HCT116 (cell line): ENCODE data around the gene ABHD1. TPM values are rescaled to one million over a fixed set of nuclear protein-coding genes. Genes with fewer than 3 reads are reported as not detected.

Experiments used
- ATAC-seq: fragments of 200-7000 bp; cut with Tn5 transposase; 2 replicates; pipeline ENCODE4 v1.9.1; 2020; ENCODE audit warnings: mild to moderate bottlenecking, moderate library complexity
- BruUV-seq: library from RNA; stranded (reverse); fragments of 400-500 nt; replicated peaks from 2 replicates; lab custom pipeline; 2021; lab: Mats Ljungman, UMichigan
- CTCF ChIA-PET: fragments of 300-600 bp; sonication (Branson Sonifier 250); formaldehyde crosslinking; loops from one replicate; lab custom pipeline; 2021; ENCODE audit warnings: antibody characterized with exemption; lab: Charles Lee
- POLR2A ChIA-PET: fragments of 300-600, 350-600 bp; sonication (Branson Sonifier 250); formaldehyde crosslinking; loops from one replicate; lab custom pipeline; 2021; ENCODE audit warnings: antibody characterized with exemption; lab: Charles Lee
- RAD21 ChIA-PET, 2 experiments: fragments of 300-600 bp; sonication (Branson Sonifier 250); formaldehyde crosslinking; loops; one replicate each; lab custom pipeline; 2023; ENCODE audit warnings: low total read pairs in 2 of 2; ENCODE audit not compliant: uncharacterized antibody in 2 of 2, unreplicated experiment in 2 of 2, low non-redundant PET in 1 of 2; lab: Charles Lee
- DNase-seq: peaks from one replicate; pipeline ENCODE4 v3.0.0-alpha.2; 2010; ENCODE audit warnings: low read depth, low spot score
- H2AFZ ChIP-seq: fragments of 200-600 bp; shearing (Covaris generic), sonication (generic); 2 replicates; pipeline ENCODE4 v1.6.1; 2017; ENCODE audit warnings: low read depth, mixed run types, mixed read lengths, antibody characterized with exemption, low read length; ENCODE audit not compliant: poor library complexity, severe bottlenecking
- H3K27ac ChIP-seq: 2 replicates; pipeline ENCODE4 v1.5.1; 2012; ENCODE audit warnings: low read depth, low read length
- H3K27me3 ChIP-seq: fragments of 200-600 bp; sonication (generic); 2 replicates; pipeline ENCODE4 v1.6.1; 2016; ENCODE audit warnings: mixed run types, low read length, mixed read lengths; ENCODE audit not compliant: insufficient read depth
- H3K36me3 ChIP-seq, 2 experiments: fragments of 200-500 bp in 1 of 2; fragments of 200-600 bp in 1 of 2; sonication (Bioruptor generic) in 1 of 2; sonication (generic) in 1 of 2; 2 replicates each; pipeline versions ENCODE4 v1.5.1 to v1.6.1; 2014 to 2016; ENCODE audit warnings: low read length in 2 of 2, inconsistent platforms in 1 of 2, mixed read lengths in 1 of 2, mixed run types in 1 of 2; ENCODE audit not compliant: insufficient read depth in 2 of 2, control insufficient read depth in 1 of 2
- H3K4me1 ChIP-seq, 2 experiments: fragments of 200-600 bp in 1 of 2; sonication (generic) in 1 of 2; 2 replicates each; pipeline versions ENCODE4 v1.5.1 to v1.6.1; 2012 to 2017; ENCODE audit warnings: low read length in 2 of 2, inconsistent platforms in 1 of 2, mild to moderate bottlenecking in 1 of 2, mixed read lengths in 1 of 2, mixed run types in 1 of 2, moderate library complexity in 1 of 2; ENCODE audit not compliant: insufficient read depth in 2 of 2, control insufficient read depth in 1 of 2
- H3K4me2 ChIP-seq: fragments of 200-600 bp; sonication (generic); 2 replicates; pipeline ENCODE4 v1.6.1; 2017; ENCODE audit warnings: mixed run types, low read length, mixed read lengths
- H3K4me3 ChIP-seq, 2 experiments: fragments of 200-600 bp in 1 of 2; sonication (generic) in 1 of 2; replicated peaks in 1 of 2; 2 replicates each; pipeline ENCODE4 v1.5.1; 2011 to 2016; ENCODE audit warnings: low read length in 2 of 2, control low read depth in 1 of 2, low read depth in 1 of 2, mild to moderate bottlenecking in 1 of 2, mixed read lengths in 1 of 2, mixed run types in 1 of 2
- H3K79me2 ChIP-seq: fragments of 200-600 bp; sonication (generic); 2 replicates; pipeline ENCODE4 v1.6.1; 2017; ENCODE audit warnings: mild to moderate bottlenecking, mixed run types, low read length, moderate library complexity, mixed read lengths; ENCODE audit not compliant: insufficient read depth
- H3K9ac ChIP-seq: fragments of 200-600 bp; sonication (generic); 2 replicates; pipeline ENCODE4 v1.6.1; 2016; ENCODE audit warnings: low read length, mixed read lengths
- H3K9me2 ChIP-seq: fragments of 200-600 bp; sonication (generic), shearing (Covaris generic); 2 replicates; pipeline ENCODE4 v1.6.1; 2017; ENCODE audit warnings: mixed run types, mild to moderate bottlenecking, moderate library complexity; ENCODE audit not compliant: insufficient read depth
- H3K9me3 ChIP-seq, 2 experiments: fragments of 200-500 bp in 1 of 2; fragments of 200-600 bp in 1 of 2; sonication (Bioruptor generic) in 1 of 2; sonication (generic) in 1 of 2; 2 replicates each; pipeline ENCODE4 v1.6.1; 2014 to 2017; ENCODE audit warnings: low read length in 2 of 2, mixed read lengths in 2 of 2, inconsistent platforms in 1 of 2, low read depth in 1 of 2, mild to moderate bottlenecking in 1 of 2, mixed run types in 1 of 2, moderate library complexity in 1 of 2; ENCODE audit not compliant: control insufficient read depth in 1 of 2, insufficient read depth in 1 of 2
- H4K20me1 ChIP-seq: fragments of 200-600 bp; sonication (generic), shearing (Covaris generic); 2 replicates; pipeline ENCODE4 v1.6.1; 2017; ENCODE audit warnings: mixed run types, mild to moderate bottlenecking, moderate library complexity; ENCODE audit not compliant: insufficient read depth
- POLR2A ChIP-seq: IDR thresholded peaks from 2 replicates; pipeline ENCODE4 v1.7.0; 2011; ENCODE audit warnings: borderline replicate concordance; ENCODE audit not compliant: insufficient read depth, insufficient read length; ENCODE audit errors: extremely low read depth
- POLR2AphosphoS5 ChIP-seq: IDR thresholded peaks from 2 replicates; pipeline ENCODE4 v1.6.1; 2011; ENCODE audit warnings: mild to moderate bottlenecking, low read depth, low read length, moderate library complexity
- SIN3A ChIP-seq: IDR thresholded peaks from 2 replicates; pipeline ENCODE4 v1.6.1; 2012; ENCODE audit warnings: low read depth
- ZNF274 ChIP-seq: fragments of 200-500 bp; sonication (Bioruptor generic); IDR thresholded peaks from 2 replicates; pipeline ENCODE4 v1.6.1; 2014; ENCODE audit warnings: mild to moderate bottlenecking, low read depth, low read length, inconsistent platforms
- intact Hi-C: fragments of 100-400 bp; cut with micrococcal nuclease; formaldehyde crosslinking; loops from 2 replicates; pipeline ENCODE4 v1.10.0; 2022
- total RNA-seq: library from RNA; stranded (reverse); gene quantifications from one replicate; pipeline ENCODE4 v1.2.1, GENCODE V29; 2021; ENCODE audit not compliant: unreplicated experiment

The ABHD1 gene
- total RNA-seq, 1 experiment from 2014 or later = not detected

GRCh38 chr2:27095427-27095744, 28.2 kb upstream of the ABHD1 start:
- H3K27ac ChIP-seq = no peak overlapping the region
- CTCF ChIA-PET = no interaction called here
- BruUV-seq = no TSS peak
- no peak overlapping the region for H3K4me2 ChIP-seq
- H3K9me3 ChIP-seq = no peaks in the 10 kb centered on the region
- H3K27me3 ChIP-seq = no peaks in the 10 kb centered on the region
- peaks cover 0 to 9% of the 10 kb centered on the region in 2 experiments; a peak in 1 of 4 replicates for H3K4me1 ChIP-seq
- no peaks in the 10 kb centered on the region for H3K9me2 ChIP-seq
- H2AFZ ChIP-seq = no peak overlapping the region
- DNase-seq (no peak), ATAC-seq (no peak)
- H3K79me2 ChIP-seq = no peaks in the 10 kb centered on the region
- H4K20me1 ChIP-seq = no peaks in the 10 kb centered on the region
- TF ChIP-seq ZNF274 = no peak
- POLR2A ChIA-PET = no interaction called here
- RAD21 ChIA-PET = no interaction called here
- H3K4me3 ChIP-seq = no peak overlapping the region
- intact Hi-C loops = loop anchor here (5.0 kb wide), 1 partner anchor 122 kb away; the partner anchor contains the start of gene CAD
- no peaks in the 10 kb centered on the region for H3K36me3 ChIP-seq
- H3K9ac ChIP-seq = no peak overlapping the region

- no peak for DNase-seq
- ChIA-PET RAD21 (no interaction called here), POLR2A (no interaction called here), CTCF (interaction anchor here (1.0 to 1.6 kb wide), 4 partner anchors 96 to 207 kb away, joined by 3 to 5 read pairs (median 4); no protein-coding TSS in a partner anchor)
- Histone ChIP-seq H3K9me2 (no peaks in the 10 kb centered on the region), H3K9me3 (no peaks in the 10 kb centered on the region), H3K27me3 (no peaks in the 10 kb centered on the region), H3K9ac (peak overlapping the region; percentile 20; the same call in 1 of the 2 replicates), H3K4me2 (peak overlapping the region; percentile 62), H4K20me1 (no peaks in the 10 kb centered on the region), H3K79me2 (no peaks in the 10 kb centered on the region), H3K36me3 (no peaks in the 10 kb centered on the region), H3K4me3 (no peak overlapping the region), H3K4me1 (peaks cover 0 to 9% of the 10 kb centered on the region in 2 experiments; a peak in 1 of 4 replicates), H2AFZ (peak overlapping the region; percentile 67), H3K27ac (no peak overlapping the region)
- intact Hi-C loops = loop anchor here (5.0 kb wide), 1 partner anchor 121 kb away; the partner anchor contains the start of gene CAD
- TF ChIP-seq POLR2A (peak; percentile 25), SIN3A (no peak), POLR2AphosphoS5 (0 out of 2 replicates have a peak, but pooled peaks have one; percentile 22)
- no TSS peak for BruUV-seq
- ATAC-seq = peak; percentile 88
Observed at GRCh38 chr2:27095745-27096651, 27.6 kb upstream of the ABHD1 start.
